HEK293 (cell line): Measurements from ENCODE around the gene MLPH.

ENCODE experiments used
- CTCF ChIA-PET: fragments of 350-600 bp; formaldehyde crosslinking; extraction: SDS; loops from one replicate; lab custom pipeline; 2021; ENCODE audit warnings: antibody characterized with exemption; lab: Yijun Ruan, JAX
- POLR2A ChIA-PET: fragments of 300-600 bp; formaldehyde crosslinking; extraction: SDS; loops from one replicate; lab custom pipeline; 2020; ENCODE audit warnings: antibody characterized with exemption, inconsistent platforms; lab: Yijun Ruan, JAX
- H3K27ac ChIP-seq: fragments of 200-500 bp; sonication (Bioruptor generic); 2 replicates; pipeline ENCODE4 v1.5.1; 2014; ENCODE audit warnings: low read depth, low read length, control low read depth, inconsistent platforms; ENCODE audit errors: extremely low read depth
- H3K36me3 ChIP-seq, 2 experiments: fragments of 200-500 bp in 1 of 2; sonication (Bioruptor generic) in 1 of 2; 1 replicate in 1 of 2; 2 replicates in 1 of 2; pipeline ENCODE4 v1.5.1; 2014 to 2017; ENCODE audit warnings: inconsistent platforms in 2 of 2, low read length in 2 of 2; ENCODE audit not compliant: control insufficient read depth in 2 of 2, insufficient read depth in 1 of 2
- H3K4me1 ChIP-seq: fragments of 200-500 bp; sonication (Bioruptor generic); 2 replicates; pipeline ENCODE4 v1.5.1; 2014; ENCODE audit warnings: mild to moderate bottlenecking, low read length, inconsistent platforms; ENCODE audit not compliant: control insufficient read depth, insufficient read depth
- H3K4me3 ChIP-seq: 2 replicates; pipeline ENCODE4 v1.5.1; 2011; ENCODE audit warnings: low read depth, mild to moderate bottlenecking, control low read depth, low read length, moderate library complexity
- H3K9me3 ChIP-seq: fragments of 200-500 bp; sonication (Bioruptor generic); 2 replicates; pipeline ENCODE4 v1.5.1; 2014; ENCODE audit warnings: low read depth, low read length, inconsistent platforms; ENCODE audit not compliant: control insufficient read depth, insufficient read depth
- ATF2 ChIP-seq: fragments of 450-650 bp; formaldehyde crosslinking; IDR thresholded peaks from 2 replicates; pipeline ENCODE4 v1.5.1; 2016; ENCODE audit warnings: missing biosample characterization, missing genetic modification characterization, low read depth
- BCL11B ChIP-seq: fragments of 450-650 bp; formaldehyde crosslinking; IDR thresholded peaks from 2 replicates; pipeline ENCODE4 v1.5.1; 2016; ENCODE audit warnings: low read depth, missing biosample characterization, missing genetic modification characterization
- ELK4 ChIP-seq: IDR thresholded peaks from 2 replicates; pipeline ENCODE4 v1.6.1; 2011; ENCODE audit warnings: mild to moderate bottlenecking, low read depth, low read length, borderline replicate concordance
- KLF7 ChIP-seq: fragments of 450-650 bp; formaldehyde crosslinking; IDR thresholded peaks from 2 replicates; pipeline ENCODE4 v1.5.1; 2016; ENCODE audit warnings: missing biosample characterization, missing genetic modification characterization, borderline replicate concordance
- MYNN ChIP-seq: fragments of 450-650 bp; formaldehyde crosslinking; IDR thresholded peaks from 2 replicates; pipeline ENCODE4 v1.5.1; 2016; ENCODE audit warnings: missing biosample characterization, missing genetic modification characterization, borderline replicate concordance
- YY2 ChIP-seq: fragments of 450-650 bp; formaldehyde crosslinking; IDR thresholded peaks from 2 replicates; pipeline ENCODE4 v1.5.1; 2016; ENCODE audit warnings: missing biosample characterization, missing genetic modification characterization
- ZBTB44 ChIP-seq: fragments of 450-650 bp; IDR thresholded peaks from 2 replicates; pipeline ENCODE4 v1.5.1; 2018; ENCODE audit warnings: missing biosample characterization, mild to moderate bottlenecking, missing genetic modification characterization
- ZNF10 ChIP-seq: fragments of 450-650 bp; formaldehyde crosslinking; IDR thresholded peaks from 2 replicates; pipeline ENCODE4 v1.5.1; 2017; ENCODE audit warnings: missing biosample characterization, missing genetic modification characterization
- ZNF133 ChIP-seq: fragments of 450-650 bp; formaldehyde crosslinking; IDR thresholded peaks from 2 replicates; pipeline ENCODE4 v1.5.1; 2016; ENCODE audit warnings: missing biosample characterization, missing genetic modification characterization
- ZNF292 ChIP-seq: fragments of 450-650 bp; formaldehyde crosslinking; IDR thresholded peaks from 2 replicates; pipeline ENCODE4 v1.5.1; 2016; ENCODE audit warnings: low read depth, missing biosample characterization, missing genetic modification characterization, borderline replicate concordance
- ZNF335 ChIP-seq: fragments of 450-650 bp; formaldehyde crosslinking; conservative IDR thresholded peaks from 2 replicates; pipeline ENCODE4 v1.5.1; 2016; ENCODE audit warnings: missing biosample characterization, missing genetic modification characterization
- ZNF398 ChIP-seq: fragments of 450-650 bp; formaldehyde crosslinking; IDR thresholded peaks from 2 replicates; pipeline ENCODE4 v1.5.1; 2017; ENCODE audit warnings: missing biosample characterization, missing genetic modification characterization
- ZNF514 ChIP-seq: fragments of 450-650 bp; formaldehyde crosslinking; IDR thresholded peaks from 2 replicates; pipeline ENCODE4 v1.5.1; 2016; ENCODE audit warnings: missing biosample characterization, missing genetic modification characterization
- ZNF529 ChIP-seq: fragments of 450-650 bp; formaldehyde crosslinking; IDR thresholded peaks from 2 replicates; pipeline ENCODE4 v1.5.1; 2017; ENCODE audit warnings: missing genetic modification characterization, missing biosample characterization; ENCODE audit not compliant: insufficient replicate concordance
- ZNF544 ChIP-seq: fragments of 450-650 bp; formaldehyde crosslinking; IDR thresholded peaks from 2 replicates; pipeline ENCODE4 v1.5.0; 2017; ENCODE audit warnings: missing biosample characterization, missing genetic modification characterization
- ZNF585B ChIP-seq: fragments of 450-650 bp; formaldehyde crosslinking; IDR thresholded peaks from 2 replicates; pipeline ENCODE4 v1.5.1; 2016; ENCODE audit warnings: missing biosample characterization, missing genetic modification characterization
- ZNF645 ChIP-seq: fragments of 450-650 bp; formaldehyde crosslinking; IDR thresholded peaks from 2 replicates; pipeline ENCODE4; 2016; ENCODE audit warnings: missing biosample characterization, missing genetic modification characterization
- ZNF658 ChIP-seq: fragments of 450-650 bp; formaldehyde crosslinking; IDR thresholded peaks from 2 replicates; pipeline ENCODE4; 2016; ENCODE audit warnings: missing biosample characterization, missing genetic modification characterization
- ZNF670 ChIP-seq: fragments of 450-650 bp; formaldehyde crosslinking; IDR thresholded peaks from 2 replicates; pipeline ENCODE4 v1.5.1; 2016; ENCODE audit warnings: missing biosample characterization, missing genetic modification characterization, low read depth
- ZNF76 ChIP-seq: fragments of 450-650 bp; formaldehyde crosslinking; IDR thresholded peaks from 2 replicates; pipeline ENCODE4; 2016; ENCODE audit warnings: low read depth, missing biosample characterization, missing genetic modification characterization, borderline replicate concordance
- ZNF777 ChIP-seq: fragments of 450-650 bp; formaldehyde crosslinking; IDR thresholded peaks from 2 replicates; pipeline ENCODE4 v1.5.1; 2017; ENCODE audit warnings: missing biosample characterization, missing genetic modification characterization, borderline replicate concordance
- ZNF792 ChIP-seq: fragments of 450-650 bp; formaldehyde crosslinking; IDR thresholded peaks from 2 replicates; pipeline ENCODE4 v1.5.1; 2016; ENCODE audit warnings: missing biosample characterization, missing genetic modification characterization
- ZSCAN18 ChIP-seq: fragments of 450-650 bp; formaldehyde crosslinking; IDR thresholded peaks from 2 replicates; pipeline ENCODE4 v1.5.1; 2016; ENCODE audit warnings: missing biosample characterization, missing genetic modification characterization
- ZXDB ChIP-seq: fragments of 450-650 bp; formaldehyde crosslinking; IDR thresholded peaks from 2 replicates; pipeline ENCODE4 v1.5.1; 2016; ENCODE audit warnings: missing biosample characterization, missing genetic modification characterization

MLPH gene

GRCh38 chr2:237479747-237480146 lies 7.3 kb upstream of the MLPH start (continued):
- no peak for TF ChIP-seq ZSCAN18
- TF ChIP-seq ZNF792 (tag by site-specific recombination) = no peak
- no peak for TF ChIP-seq ZNF585B
- no peak for TF ChIP-seq ATF2
- no peak for TF ChIP-seq ZNF645 (tag by site-specific recombination)
- TF ChIP-seq ZNF670 (tag by site-specific recombination) = no peak
- TF ChIP-seq ZNF76 (tag by site-specific recombination) = no peak
- no peak for TF ChIP-seq BCL11B (tag by site-specific recombination)
- no peak for TF ChIP-seq ZXDB (tag by site-specific recombination)
- TF ChIP-seq ZNF544 (tag by site-specific recombination) = no peak
- no peak for TF ChIP-seq ZNF292 (tag by site-specific recombination)
- TF ChIP-seq, all 188 proteins: peak for 0

GRCh38 chr2:237480556-237480955 lies 6.5 kb upstream of the MLPH start:
- no peak overlapping the region for H3K4me3 ChIP-seq
- H3K4me1 ChIP-seq = no peaks in the 10 kb centered on the region
- no peaks in the 10 kb centered on the region for H3K36me3 ChIP-seq
- H3K9me3 ChIP-seq = no peaks in the 10 kb centered on the region
- CTCF ChIA-PET = interaction anchor here (2.6 kb wide), 1 partner anchor 10 kb away, joined by 7 read pairs; no protein-coding TSS in a partner anchor
- no peak for TF ChIP-seq YY2 (tag by site-specific recombination)
- 0 out of 2 replicates have a peak, but pooled peaks have one; percentile 23 for TF ChIP-seq ZNF10
- TF ChIP-seq, all 188 proteins: peak for 1
- no peak overlapping the region for H3K27ac ChIP-seq
- POLR2A ChIA-PET = no interaction called here

- H3K36me3 ChIP-seq = no peaks in the 10 kb centered on the region
- TF ChIP-seq ZNF76 (tag by site-specific recombination) (no peak), ZNF529 (tag by site-specific recombination) (no peak), ZNF10 (no peak), KLF7 (tag by site-specific recombination) (no peak), ZNF777 (tag by site-specific recombination) (no peak), ZNF514 (tag by site-specific recombination) (no peak), ZNF133 (tag by site-specific recombination) (no peak), ZNF398 (tag by site-specific recombination) (no peak), ZNF335 (tag by site-specific recombination) (no peak), MYNN (tag by site-specific recombination) (no peak), ELK4 (no peak), ZNF658 (no peak), ZBTB44 (tag by site-specific recombination) (no peak)
- H3K27ac ChIP-seq = no peak overlapping the region
- ChIA-PET CTCF (interaction anchor here (2.4 to 2.6 kb wide), 2 partner anchors 10 to 32 kb away, joined by 6 to 7 read pairs; no protein-coding TSS in a partner anchor), POLR2A (no interaction called here)
- no peak overlapping the region for H3K4me3 ChIP-seq
- no peaks in the 10 kb centered on the region for H3K9me3 ChIP-seq
- H3K4me1 ChIP-seq = no peaks in the 10 kb centered on the region
Measured at GRCh38 chr2:237480988-237481525, 6.0 kb upstream of the MLPH start.
